Osteoblast (primary cell): Measurements from ENCODE around the gene PTPRH. TPM values are rescaled to one million over a fixed set of nuclear protein-coding genes. Genes with fewer than 3 reads are reported as not detected.
"Not testable (repeated sequence)": the region's sequence is repeated elsewhere in the genome, so short reads cannot be mapped to it uniquely, and the experiment has no call there.

ENCODE experiments used
- DNase-seq: peaks from one replicate; pipeline ENCODE4 v3.0.0; 2011; ENCODE audit warnings: low spot score, mixed read lengths; ENCODE audit not compliant: insufficient read length; ENCODE audit errors: missing footprints
- H2AFZ ChIP-seq: 2 replicates; pipeline ENCODE4 v1.6.0; 2011; ENCODE audit warnings: mild to moderate bottlenecking, low read length
- H3K27ac ChIP-seq: 2 replicates; pipeline ENCODE4 v1.5.1; 2011; ENCODE audit warnings: mild to moderate bottlenecking, low read depth, low read length, moderate library complexity
- H3K27me3 ChIP-seq: 2 replicates; pipeline ENCODE4 v1.6.0; 2012; ENCODE audit warnings: mild to moderate bottlenecking, control low read depth, inconsistent platforms, low read length, moderate library complexity; ENCODE audit not compliant: insufficient read depth
- H3K36me3 ChIP-seq: 2 replicates; pipeline ENCODE4 v1.5.1; 2011; ENCODE audit warnings: mild to moderate bottlenecking, low read length, control low read depth, moderate library complexity; ENCODE audit not compliant: insufficient read depth
- H3K4me1 ChIP-seq: 2 replicates; pipeline ENCODE4 v1.5.1; 2011; ENCODE audit warnings: mild to moderate bottlenecking, low read length, control low read depth, moderate library complexity; ENCODE audit not compliant: insufficient read depth
- H3K4me2 ChIP-seq: 2 replicates; pipeline ENCODE4 v1.6.0; 2011; ENCODE audit warnings: mild to moderate bottlenecking, low read length; ENCODE audit not compliant: insufficient read depth
- H3K4me3 ChIP-seq: fragments of 200-600 bp; sonication (generic); 3 replicates; pipeline ENCODE4 v1.5.1; 2012; ENCODE audit warnings: mild to moderate bottlenecking, low read length, inconsistent platforms; ENCODE audit not compliant: insufficient read depth
- H3K79me2 ChIP-seq: 2 replicates; pipeline ENCODE4 v1.6.0; 2012; ENCODE audit warnings: mild to moderate bottlenecking, low read length, control low read depth, inconsistent platforms; ENCODE audit not compliant: insufficient read depth
- H3K9me3 ChIP-seq: 2 replicates; pipeline ENCODE4 v1.5.1; 2011; ENCODE audit warnings: low read depth, low read length, control low read depth
- H4K20me1 ChIP-seq: 2 replicates; pipeline ENCODE4 v1.6.0; 2012; ENCODE audit warnings: mild to moderate bottlenecking, low read length, control low read depth; ENCODE audit not compliant: insufficient read depth
- total RNA-seq: library from RNA; depleted of rRNA; stranded (reverse); fragments of >200 nt; gene quantifications from 2 replicates; pipeline ENCODE4 v1.2.3, GENCODE V29; 2012
- TF ChIP-seq, protein P1 (sequence below): IDR thresholded peaks from 2 replicates; pipeline ENCODE4 v1.5.1; 2011; ENCODE audit warnings: mild to moderate bottlenecking, low read depth, low read length, moderate library complexity; ENCODE audit errors: extremely low read depth

PTPRH gene
- total RNA-seq, 1 donor, result 1.1 TPM

- Histone ChIP-seq H3K36me3 (no peaks in the 10 kb centered on the region), H3K9me3 (no peaks in the 10 kb centered on the region), H3K27me3 (peaks cover 22% of the 10 kb centered on the region), H3K4me3 (no peak overlapping the region), H3K4me1 (no peaks in the 10 kb centered on the region), H3K79me2 (no peaks in the 10 kb centered on the region), H3K27ac (no peak overlapping the region), H4K20me1 (no peaks in the 10 kb centered on the region), H3K4me2 (no peak overlapping the region), H2AFZ (no peak overlapping the region)
- TF ChIP-seq, protein P1, sequence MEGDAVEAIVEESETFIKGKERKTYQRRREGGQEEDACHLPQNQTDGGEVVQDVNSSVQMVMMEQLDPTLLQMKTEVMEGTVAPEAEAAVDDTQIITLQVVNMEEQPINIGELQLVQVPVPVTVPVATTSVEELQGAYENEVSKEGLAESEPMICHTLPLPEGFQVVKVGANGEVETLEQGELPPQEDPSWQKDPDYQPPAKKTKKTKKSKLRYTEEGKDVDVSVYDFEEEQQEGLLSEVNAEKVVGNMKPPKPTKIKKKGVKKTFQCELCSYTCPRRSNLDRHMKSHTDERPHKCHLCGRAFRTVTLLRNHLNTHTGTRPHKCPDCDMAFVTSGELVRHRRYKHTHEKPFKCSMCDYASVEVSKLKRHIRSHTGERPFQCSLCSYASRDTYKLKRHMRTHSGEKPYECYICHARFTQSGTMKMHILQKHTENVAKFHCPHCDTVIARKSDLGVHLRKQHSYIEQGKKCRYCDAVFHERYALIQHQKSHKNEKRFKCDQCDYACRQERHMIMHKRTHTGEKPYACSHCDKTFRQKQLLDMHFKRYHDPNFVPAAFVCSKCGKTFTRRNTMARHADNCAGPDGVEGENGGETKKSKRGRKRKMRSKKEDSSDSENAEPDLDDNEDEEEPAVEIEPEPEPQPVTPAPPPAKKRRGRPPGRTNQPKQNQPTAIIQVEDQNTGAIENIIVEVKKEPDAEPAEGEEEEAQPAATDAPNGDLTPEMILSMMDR, result no peak
- peak; percentile 91 for DNase-seq
These were observed 52.9 kb downstream of the PTPRH start for GRCh38 chr19:55156202-55157063.

DNA sequence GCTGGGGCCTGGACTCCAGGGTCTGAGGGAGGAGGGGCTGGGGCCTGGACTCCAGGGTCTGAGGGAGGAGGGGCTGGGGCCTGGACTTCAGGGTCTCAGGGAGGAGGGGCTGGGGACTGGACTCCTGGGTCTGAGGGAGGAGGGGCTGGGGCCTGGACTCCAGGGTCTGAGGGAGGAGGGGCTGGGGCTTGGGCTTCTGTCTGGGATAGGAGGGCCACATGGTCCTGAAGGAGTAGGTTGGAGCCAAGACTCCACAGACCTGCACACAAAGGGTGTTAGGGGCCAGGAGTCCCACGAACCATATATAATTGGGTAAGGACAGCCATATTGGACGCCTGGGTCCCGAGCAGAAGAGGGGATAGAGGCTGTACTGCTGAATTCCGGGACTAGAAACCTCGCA, 53.5 kb downstream of the PTPRH start:
- not testable (repeated sequence) for DNase-seq, H3K79me2 ChIP-seq, H3K4me1 ChIP-seq, H3K27ac ChIP-seq, H2AFZ ChIP-seq, H4K20me1 ChIP-seq, H3K36me3 ChIP-seq, H3K4me3 ChIP-seq, H3K4me2 ChIP-seq, H3K9me3 ChIP-seq
- peaks cover 19% of the 10 kb centered on the region for H3K27me3 ChIP-seq

GRCh38 chr19:55153652-55154264, 55.5 kb downstream of the PTPRH start:
- Histone ChIP-seq H3K4me2 (no peak overlapping the region), H3K9me3 (no peaks in the 10 kb centered on the region), H4K20me1 (no peaks in the 10 kb centered on the region), H3K27ac (no peak overlapping the region), H3K36me3 (no peaks in the 10 kb centered on the region), H2AFZ (no peak overlapping the region), H3K79me2 (no peaks in the 10 kb centered on the region), H3K4me3 (no peak overlapping the region), H3K4me1 (no peaks in the 10 kb centered on the region), H3K27me3 (peaks cover 21% of the 10 kb centered on the region)
- DNase-seq, result peak; percentile 11
- TF ChIP-seq, protein P1, result no peak

DNA sequence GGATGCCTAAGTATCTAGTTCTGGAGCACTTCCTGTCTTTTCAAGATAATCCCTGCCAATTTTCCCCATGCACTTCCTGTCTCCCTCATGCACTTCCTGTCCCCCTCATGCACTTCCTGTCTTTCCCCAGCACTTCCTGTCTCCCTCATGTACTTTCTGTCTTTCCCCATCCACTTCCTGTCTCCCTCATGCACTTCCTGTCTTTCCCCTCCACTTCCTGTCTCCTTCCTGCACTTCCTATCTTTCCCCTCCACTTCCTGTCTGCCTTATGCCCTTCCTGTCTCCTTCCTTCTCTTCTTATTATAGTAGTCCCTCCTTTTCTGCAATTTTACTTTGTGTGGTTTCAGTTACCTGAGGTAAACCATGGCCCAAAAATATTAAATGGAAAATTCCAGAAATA, 57.3 kb downstream of the PTPRH start:
- Histone ChIP-seq H3K4me3 (no peak overlapping the region), H4K20me1 (no peaks in the 10 kb centered on the region), H3K79me2 (no peaks in the 10 kb centered on the region), H3K27me3 (peaks cover 26% of the 10 kb centered on the region), H3K4me2 (no peak overlapping the region), H3K9me3 (no peaks in the 10 kb centered on the region), H3K27ac (no peak overlapping the region), H3K36me3 (no peaks in the 10 kb centered on the region), H3K4me1 (no peaks in the 10 kb centered on the region), H2AFZ (no peak overlapping the region)
- TF ChIP-seq, protein P1, result no peak
- DNase-seq, result peak; percentile 31
